ENCODE data around the gene DPM2. TPM values are rescaled to one million over a fixed set of nuclear protein-coding genes. Genes with fewer than 3 reads are reported as not detected.

DPM2 gene
- total RNA-seq, 2 donors from 2014 or later: 29.4 to 54.5 TPM

DNA sequence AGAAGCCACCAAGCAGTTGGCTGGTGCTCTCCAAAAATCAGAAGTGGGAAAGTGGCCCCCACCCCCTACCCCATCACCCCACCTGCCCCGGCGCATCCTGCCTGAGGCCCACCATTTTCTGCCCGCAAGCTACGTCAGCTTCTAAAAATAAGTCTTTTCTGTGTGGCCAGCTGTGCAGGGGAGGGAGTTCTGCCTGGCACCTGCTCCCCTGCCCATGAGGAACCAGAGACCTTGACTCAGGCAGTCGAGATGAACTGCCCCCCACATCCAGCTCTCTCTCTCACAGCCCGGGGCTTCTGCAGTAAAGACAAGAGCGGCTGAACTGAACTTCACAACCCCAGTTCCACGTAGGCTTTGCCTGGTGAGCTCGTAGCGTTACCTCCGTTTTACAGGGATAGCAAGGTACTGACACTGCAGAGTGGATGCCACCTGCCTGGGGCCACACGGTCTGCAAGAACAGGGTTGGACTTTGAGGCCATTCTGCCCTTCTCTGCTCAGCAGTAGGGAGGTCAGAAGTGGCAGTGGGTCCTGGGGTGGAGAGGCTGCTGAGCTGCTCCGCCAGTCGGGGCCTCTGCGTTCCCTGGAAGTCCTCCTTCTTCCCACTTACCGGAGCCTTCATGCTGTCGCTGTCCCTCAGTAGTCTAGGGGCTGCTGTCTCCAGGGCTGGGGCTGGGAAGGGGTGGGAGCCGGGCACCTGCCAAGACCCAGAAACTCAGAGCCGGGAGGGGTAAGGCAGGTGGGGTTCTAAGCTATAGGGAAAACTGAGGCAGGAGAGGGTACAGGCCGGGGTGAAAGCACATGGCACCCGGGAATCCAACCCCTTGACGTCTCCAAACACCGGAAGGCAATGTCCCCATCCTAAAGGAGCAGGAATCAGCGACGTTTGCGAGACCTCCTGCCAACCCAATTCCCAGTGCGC is 21.6 kb downstream of the DPM2 start:
- peaks cover 4% of the 10 kb centered on the region for H3K4me1 Mint-ChIP-seq

DNA sequence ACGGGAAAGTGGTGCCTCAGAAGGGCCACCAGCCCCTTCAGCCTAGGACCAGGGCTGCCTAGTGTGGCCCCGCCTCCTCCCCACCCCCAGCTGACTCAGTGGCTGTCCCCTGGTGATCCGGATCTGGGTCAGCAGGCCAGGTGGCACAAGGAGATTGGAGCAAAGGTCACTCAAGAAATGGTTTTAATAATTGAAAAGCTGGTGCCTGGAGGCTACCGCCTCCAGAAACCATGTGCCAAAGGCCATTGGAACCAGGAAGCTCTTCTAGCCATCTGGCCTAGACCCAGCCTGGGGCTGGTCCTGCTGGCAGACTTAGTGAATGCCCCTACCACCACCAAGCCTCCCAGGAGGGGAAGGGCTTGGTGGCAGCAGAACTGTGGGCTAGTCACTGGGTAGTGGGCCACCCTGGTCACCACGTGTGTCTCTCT is 22.3 kb downstream of the DPM2 start:
- Mint-ChIP-seq H3K36me3 (ENCODE audit: low read depth) (peaks cover 27% of the 10 kb centered on the region), H3K4me1 (peaks cover 11% of the 10 kb centered on the region), H3K4me3 (peak overlapping the region; percentile 74), H3K27me3 (no peaks in the 10 kb centered on the region), H3K9me3 (no peaks in the 10 kb centered on the region), H3K27ac (no peak overlapping the region)
- no peak for ATAC-seq (replicated peaks)

More for the DNA sequence above, 21.6 kb downstream of the DPM2 start:
- Mint-ChIP-seq H3K4me3 (peak overlapping the region; percentile 74), H3K27ac (peak overlapping the region; percentile 15), H3K9me3 (no peaks in the 10 kb centered on the region), H3K27me3 (no peaks in the 10 kb centered on the region), H3K36me3 (ENCODE audit: low read depth) (peaks cover 20% of the 10 kb centered on the region)
- ATAC-seq (replicated peaks): no peak

DNA sequence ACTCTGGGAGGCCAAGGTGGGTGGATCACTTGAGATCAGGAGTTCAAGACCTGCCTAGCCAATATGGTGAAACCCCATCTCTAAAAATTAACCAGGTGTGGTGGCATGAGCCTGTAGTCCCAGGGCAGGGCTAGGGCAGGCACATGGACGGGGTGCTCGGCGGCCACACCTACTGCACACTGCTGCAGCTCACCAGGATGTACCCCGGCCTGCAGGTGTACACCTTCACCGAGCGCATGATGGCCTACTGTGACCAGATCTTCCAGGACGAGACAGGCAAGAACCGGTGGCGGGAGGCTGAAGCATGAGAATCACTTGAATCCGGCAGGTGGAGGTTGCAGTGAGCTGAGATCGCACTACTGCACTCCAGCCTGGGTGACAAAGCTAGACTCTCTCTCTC is 24.0 kb downstream of the DPM2 start:
- H3K4me3 Mint-ChIP-seq: no peak overlapping the region
- H3K4me1 Mint-ChIP-seq: peaks cover 11% of the 10 kb centered on the region
- H3K27ac Mint-ChIP-seq: no peak overlapping the region
- no peak for ATAC-seq (replicated peaks)
- peaks cover 27% of the 10 kb centered on the region for H3K36me3 Mint-ChIP-seq (ENCODE audit: low read depth)
- no peaks in the 10 kb centered on the region for H3K27me3 Mint-ChIP-seq
- no peaks in the 10 kb centered on the region for H3K9me3 Mint-ChIP-seq

DNA sequence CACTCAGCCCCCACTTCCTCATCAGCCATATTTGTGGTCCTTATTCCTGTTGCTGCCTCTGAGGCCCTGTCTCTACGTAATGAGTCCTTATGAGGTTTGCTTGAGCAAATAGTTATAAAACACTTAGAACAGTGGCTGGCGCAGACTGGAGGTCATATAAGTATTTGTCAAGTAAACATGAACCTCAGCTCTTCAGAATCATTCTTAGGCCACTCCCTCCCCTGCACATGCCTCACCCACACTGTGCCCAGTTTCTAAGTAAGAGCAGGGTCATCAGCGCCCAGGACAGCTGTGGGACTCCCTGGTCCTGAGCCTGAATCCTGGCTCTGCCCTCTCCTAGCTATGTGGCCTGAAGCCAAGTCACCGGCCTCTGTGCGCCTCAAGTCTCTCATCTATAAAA is 24.8 kb downstream of the DPM2 start:
- Mint-ChIP-seq H3K36me3 (ENCODE audit: low read depth) (peaks cover 27% of the 10 kb centered on the region), H3K27ac (peak overlapping the region; percentile 75), H3K4me3 (peak overlapping the region; percentile 27), H3K4me1 (peaks cover 11% of the 10 kb centered on the region), H3K9me3 (no peaks in the 10 kb centered on the region), H3K27me3 (no peaks in the 10 kb centered on the region)
- no peak for ATAC-seq (replicated peaks)

DNA sequence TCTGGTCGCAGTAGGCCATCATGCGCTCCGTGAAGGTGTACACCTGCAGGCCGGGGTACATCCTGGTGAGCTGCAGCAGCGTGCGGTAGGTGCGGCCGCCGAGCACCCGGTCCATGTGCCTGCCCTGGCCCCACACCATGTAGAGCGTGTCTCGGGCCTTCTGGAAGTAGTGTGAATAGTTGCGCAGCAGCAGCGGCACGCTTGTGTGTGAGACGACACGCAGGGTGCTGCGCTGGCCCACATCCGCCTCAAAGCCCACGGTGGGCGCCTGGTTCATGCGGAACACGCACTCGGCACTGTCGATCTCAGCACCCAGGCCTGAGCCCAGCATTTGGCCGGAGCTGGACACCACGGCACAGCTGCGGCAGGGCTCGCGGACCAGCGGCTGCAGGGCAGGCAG is 25.4 kb downstream of the DPM2 start:
- H3K27me3 Mint-ChIP-seq: no peaks in the 10 kb centered on the region
- peaks cover 27% of the 10 kb centered on the region for H3K36me3 Mint-ChIP-seq (ENCODE audit: low read depth)
- peaks cover 11% of the 10 kb centered on the region for H3K4me1 Mint-ChIP-seq
- no peak for ATAC-seq (replicated peaks)
- no peak overlapping the region for H3K27ac Mint-ChIP-seq
- peak overlapping the region; percentile 27 for H3K4me3 Mint-ChIP-seq
- H3K9me3 Mint-ChIP-seq: no peaks in the 10 kb centered on the region

DNA sequence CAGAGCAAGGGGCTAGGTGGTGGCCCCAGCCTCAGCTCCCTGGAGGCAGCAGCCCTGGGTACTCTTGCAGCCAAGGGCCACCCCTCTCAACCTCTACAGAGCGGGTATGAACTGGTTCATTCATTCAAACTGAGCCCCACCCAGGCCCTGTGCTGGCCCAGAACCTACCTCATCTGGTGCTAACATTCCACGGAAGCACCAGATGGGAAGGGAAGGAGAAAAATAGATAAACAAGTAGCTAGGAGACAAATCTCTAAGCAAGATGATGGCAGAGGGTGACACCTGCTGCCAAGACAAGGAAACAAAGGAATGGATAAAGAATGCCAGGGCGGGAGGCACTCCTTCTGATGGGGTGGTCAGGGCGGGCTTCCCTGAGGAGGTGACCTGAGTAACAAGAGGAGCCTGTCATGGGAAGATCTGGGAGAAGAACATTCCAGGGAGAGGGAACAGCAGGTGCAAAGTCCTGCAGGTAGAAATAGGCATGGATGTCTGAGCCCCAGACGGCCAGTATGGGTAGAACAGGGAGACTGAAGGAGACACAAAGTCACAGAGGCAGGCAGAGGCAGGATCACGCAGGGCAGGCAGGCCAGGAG is 26.9 kb downstream of the DPM2 start:
- Mint-ChIP-seq H3K36me3 (ENCODE audit: low read depth) (peaks cover 29% of the 10 kb centered on the region), H3K4me1 (peaks cover 11% of the 10 kb centered on the region), H3K27me3 (no peaks in the 10 kb centered on the region), H3K27ac (peak overlapping the region; percentile 93), H3K4me3 (peak overlapping the region; percentile 62), H3K9me3 (no peaks in the 10 kb centered on the region)
- ATAC-seq (replicated peaks): no peak

DNA sequence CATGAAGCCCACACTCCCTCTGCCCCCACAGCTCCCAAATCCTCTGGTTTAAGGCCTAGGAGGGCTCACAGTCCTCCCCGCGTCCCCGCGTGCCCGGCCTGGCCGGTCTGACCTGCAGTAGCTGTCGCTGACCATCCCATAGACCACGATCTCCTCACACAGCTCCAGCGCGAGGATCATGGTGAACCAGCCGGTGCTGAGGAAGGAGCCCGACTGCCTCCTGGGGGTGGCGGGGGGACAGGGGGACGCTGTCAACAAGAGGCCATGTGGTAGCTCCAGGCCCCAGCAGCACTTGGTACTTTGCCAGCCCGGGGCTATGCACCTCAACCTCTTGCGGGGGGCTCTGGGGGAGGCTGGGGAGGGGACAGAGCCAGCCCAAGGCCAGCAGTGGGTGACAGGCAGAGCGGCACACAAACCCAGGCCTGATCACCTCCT is 27.8 kb downstream of the DPM2 start:
- Mint-ChIP-seq H3K27ac (no peak overlapping the region), H3K36me3 (ENCODE audit: low read depth) (peaks cover 33% of the 10 kb centered on the region), H3K4me1 (peaks cover 11% of the 10 kb centered on the region), H3K9me3 (no peaks in the 10 kb centered on the region), H3K27me3 (no peaks in the 10 kb centered on the region), H3K4me3 (no peak overlapping the region)
- ATAC-seq (replicated peaks): no peak

DNA sequence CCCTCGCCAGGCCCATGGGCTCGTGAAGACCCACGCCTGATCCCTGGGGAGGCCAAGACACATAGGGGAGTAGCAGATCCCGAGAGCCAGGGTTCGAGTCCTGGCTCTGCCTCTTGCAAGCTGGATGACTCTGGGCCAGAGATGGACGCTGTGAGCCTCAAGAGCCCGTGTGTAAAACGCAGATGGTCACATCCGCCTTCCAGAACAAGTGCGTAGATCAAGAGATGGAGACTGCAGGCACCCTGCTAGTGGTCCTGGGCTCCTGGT is 29.1 kb downstream of the DPM2 start:
- peaks cover 14% of the 10 kb centered on the region for H3K4me1 Mint-ChIP-seq
- no peak overlapping the region for H3K4me3 Mint-ChIP-seq
- H3K9me3 Mint-ChIP-seq: no peaks in the 10 kb centered on the region
- peaks cover 38% of the 10 kb centered on the region for H3K36me3 Mint-ChIP-seq (ENCODE audit: low read depth)
- no peak overlapping the region for H3K27ac Mint-ChIP-seq
- no peaks in the 10 kb centered on the region for H3K27me3 Mint-ChIP-seq
- ATAC-seq (replicated peaks): no peak

DNA sequence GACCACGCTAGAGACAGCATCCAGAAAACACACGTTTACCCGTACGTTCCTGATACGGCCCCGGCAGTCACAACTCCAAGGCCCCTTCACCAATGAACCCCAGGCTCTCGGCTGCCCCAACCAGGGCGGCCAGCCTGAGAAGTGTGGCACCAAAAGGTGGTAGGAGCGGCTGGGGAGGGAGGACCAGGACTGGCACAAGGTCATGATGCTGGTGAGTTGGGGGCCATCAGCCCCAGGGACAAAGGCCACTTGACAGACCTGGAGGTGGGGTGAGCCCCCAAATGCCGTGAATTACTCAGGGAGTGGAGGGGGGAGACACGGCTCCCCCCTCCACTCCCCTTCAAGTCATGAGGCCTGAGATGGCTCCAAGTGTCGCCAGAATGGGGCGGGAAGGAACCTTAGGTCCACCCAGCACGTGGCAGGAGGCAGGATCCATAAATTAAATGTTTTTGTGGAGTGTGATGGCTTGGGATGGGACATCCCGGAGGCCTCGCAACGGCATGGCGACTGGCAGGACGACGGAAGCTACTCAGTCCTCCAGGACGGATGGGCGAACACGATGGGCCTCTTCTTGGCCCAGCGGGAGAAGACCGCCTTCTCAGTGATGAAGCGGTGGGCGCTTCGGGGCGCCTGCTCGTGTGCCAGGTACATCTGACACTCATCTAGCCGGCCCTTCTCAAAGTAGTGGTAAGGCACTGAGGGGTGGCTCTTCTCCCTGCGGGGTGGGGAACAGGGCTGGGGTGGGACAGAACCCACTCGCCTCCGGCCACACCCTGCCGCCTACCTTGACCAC is 29.6 kb downstream of the DPM2 start:
- Mint-ChIP-seq H3K4me1 (peaks cover 14% of the 10 kb centered on the region), H3K27me3 (no peaks in the 10 kb centered on the region), H3K9me3 (no peaks in the 10 kb centered on the region), H3K27ac (no peak overlapping the region), H3K36me3 (ENCODE audit: low read depth) (peaks cover 39% of the 10 kb centered on the region), H3K4me3 (no peak overlapping the region)
- ATAC-seq (replicated peaks): no peak

DNA sequence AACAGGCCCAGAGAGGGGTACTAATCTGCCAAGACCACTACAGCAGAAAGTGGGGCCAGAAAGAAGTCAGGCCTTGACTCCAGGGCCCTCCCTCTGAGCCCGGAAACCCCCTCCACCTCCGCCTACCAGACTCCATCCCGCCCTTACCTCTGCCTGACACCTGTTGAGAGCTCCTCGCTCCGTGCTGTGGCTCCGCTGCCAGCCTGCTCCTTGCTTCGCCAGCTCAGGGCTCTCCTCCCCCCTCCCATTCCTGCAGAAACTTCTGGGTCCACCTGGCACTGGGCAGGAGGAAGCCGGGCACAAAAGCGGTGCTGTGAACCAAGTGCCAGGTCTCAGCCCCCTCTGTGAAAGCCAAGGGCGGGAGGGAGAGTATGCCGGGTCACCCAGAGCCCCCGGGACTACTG is 31.9 kb downstream of the DPM2 start:
- H3K4me3 Mint-ChIP-seq: peak overlapping the region; percentile 91
- no peaks in the 10 kb centered on the region for H3K9me3 Mint-ChIP-seq
- peaks cover 28% of the 10 kb centered on the region for H3K36me3 Mint-ChIP-seq (ENCODE audit: low read depth)
- peak; percentile 52 for ATAC-seq (replicated peaks)
- H3K4me1 Mint-ChIP-seq: peaks cover 8% of the 10 kb centered on the region
- no peaks in the 10 kb centered on the region for H3K27me3 Mint-ChIP-seq
- H3K27ac Mint-ChIP-seq: peak overlapping the region; percentile 96

DNA sequence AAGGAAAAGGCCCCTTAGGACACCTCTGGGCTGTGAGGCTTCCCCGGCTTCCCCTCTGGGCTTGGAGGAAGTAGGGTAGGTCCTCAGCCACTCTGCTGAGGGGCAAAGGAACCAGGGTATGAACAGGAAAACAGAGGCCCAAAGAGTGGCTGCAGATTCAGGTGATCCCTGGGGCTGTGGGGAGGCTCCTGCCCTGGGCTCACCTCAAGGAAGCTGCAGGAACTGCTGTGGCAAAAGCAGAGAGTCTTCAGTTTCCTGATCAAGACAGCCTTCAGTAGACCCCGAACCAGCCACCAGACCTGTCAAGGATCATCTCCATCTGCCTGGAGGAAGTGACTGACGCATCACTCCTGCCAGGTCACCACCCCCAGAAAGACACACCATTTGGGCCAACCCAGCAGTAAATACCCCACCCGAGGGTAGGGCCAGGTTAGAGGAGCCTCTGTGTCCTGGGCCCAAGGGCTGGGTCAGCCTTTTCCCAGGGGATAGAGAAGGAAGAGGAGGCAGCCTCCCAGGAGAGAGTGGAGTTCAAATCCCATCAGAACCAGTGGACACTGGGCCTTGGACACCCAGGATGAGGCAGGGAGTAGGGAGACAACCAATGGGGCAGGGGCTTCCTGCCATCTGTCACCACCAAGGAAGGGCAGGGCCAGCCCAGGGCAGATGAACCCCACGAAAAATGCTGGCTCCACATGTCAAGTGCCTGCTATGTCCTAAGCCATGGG is 32.5 kb downstream of the DPM2 start:
- Mint-ChIP-seq H3K27ac (peak overlapping the region; percentile 96), H3K27me3 (no peaks in the 10 kb centered on the region), H3K36me3 (ENCODE audit: low read depth) (peaks cover 23% of the 10 kb centered on the region), H3K4me1 (peaks cover 4% of the 10 kb centered on the region), H3K4me3 (peak overlapping the region; percentile 91), H3K9me3 (no peaks in the 10 kb centered on the region)
- peak; percentile 68 for ATAC-seq (replicated peaks)

DNA sequence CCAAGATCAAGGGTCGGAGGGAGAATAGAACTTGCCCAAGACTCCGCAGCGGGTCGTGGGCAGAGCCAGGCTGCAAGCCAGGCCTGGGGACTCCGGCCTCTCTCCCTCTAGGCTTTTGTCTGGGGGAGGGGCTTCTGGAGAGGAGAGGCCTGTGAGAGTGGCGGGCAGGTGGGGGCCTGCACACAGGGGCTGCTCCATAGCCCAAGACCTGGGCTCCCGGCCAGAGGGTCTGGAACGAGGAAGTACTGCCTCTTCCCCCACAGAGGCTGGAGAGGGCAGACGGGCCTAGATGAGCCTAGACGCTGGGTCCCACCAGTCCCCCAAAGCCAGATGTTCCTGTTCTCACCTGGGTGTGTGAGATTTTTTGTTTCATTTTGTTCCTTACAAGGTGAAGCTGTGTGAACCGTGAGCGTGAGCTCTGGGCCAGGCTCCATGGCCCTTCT is 33.1 kb downstream of the DPM2 start:
- Mint-ChIP-seq H3K27ac (peak overlapping the region; percentile 96), H3K4me1 (peaks cover 4% of the 10 kb centered on the region), H3K4me3 (peak overlapping the region; percentile 91), H3K36me3 (ENCODE audit: low read depth) (peaks cover 29% of the 10 kb centered on the region), H3K9me3 (no peaks in the 10 kb centered on the region), H3K27me3 (no peaks in the 10 kb centered on the region)
- no peak for ATAC-seq (replicated peaks)

DNA sequence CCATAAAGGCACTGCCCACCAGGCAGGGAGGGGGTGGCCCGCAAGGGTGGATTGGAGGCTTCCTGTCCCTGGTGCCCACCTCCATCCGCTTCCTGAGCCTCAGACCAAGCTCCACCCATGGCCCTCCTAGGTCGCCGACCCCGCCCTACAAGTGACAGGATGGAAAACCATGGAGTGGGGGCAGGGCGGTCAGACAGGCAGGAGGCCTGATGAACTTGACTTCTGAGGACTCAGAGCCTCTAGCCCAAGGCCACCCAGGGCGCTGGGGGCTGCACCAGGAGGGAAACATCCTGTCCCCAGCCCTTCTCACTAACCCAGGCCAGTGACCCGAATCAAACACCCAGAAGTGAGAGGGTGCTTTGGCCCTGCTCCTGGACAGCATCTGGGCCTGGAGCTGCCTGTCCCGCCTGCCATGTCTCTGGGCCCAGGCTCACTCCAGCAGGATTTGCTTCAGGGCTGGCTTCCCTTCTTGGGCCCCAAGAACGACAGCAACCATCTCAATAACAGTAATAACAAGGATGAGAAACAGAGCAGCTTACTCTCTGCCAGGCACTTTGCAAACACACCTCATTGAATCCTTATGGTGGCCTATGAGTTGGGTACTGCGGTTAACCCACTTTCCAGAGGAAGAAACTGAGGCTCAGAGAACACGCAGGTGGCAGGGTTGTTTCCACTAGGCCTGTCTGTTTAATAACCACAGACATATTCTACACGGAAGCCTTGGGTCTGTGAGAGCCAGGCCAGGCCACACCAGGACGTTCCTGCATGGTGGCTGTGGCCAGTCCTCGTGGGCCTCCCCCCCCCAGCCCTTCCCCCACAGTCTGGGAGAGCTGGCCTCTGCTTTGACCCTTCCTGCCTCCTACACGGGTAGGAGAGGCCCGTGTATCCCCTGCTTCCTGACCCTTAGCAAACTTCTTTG is 33.8 kb downstream of the DPM2 start:
- peaks cover 4% of the 10 kb centered on the region for H3K4me1 Mint-ChIP-seq

More for the DNA sequence above, 33.8 kb downstream of the DPM2 start:
- Mint-ChIP-seq H3K27ac (peak overlapping the region; percentile 96), H3K4me3 (peak overlapping the region; percentile 91), H3K27me3 (no peaks in the 10 kb centered on the region), H3K9me3 (no peaks in the 10 kb centered on the region), H3K36me3 (ENCODE audit: low read depth) (peaks cover 29% of the 10 kb centered on the region)
- peak; percentile 52 for ATAC-seq (replicated peaks)

Data from activated T-helper 17 cell treated with anti-CD3 and anti-CD28 coated beads, Interleukin-2, amount 50 U/mL, for 72 hours (primary cell).